GM19240 (cell line): ENCODE measurements around the gene CDC42BPB.

Experiments
- DNase-seq: peaks from one replicate; pipeline ENCODE4 v3.0.0; 2011; ENCODE audit warnings: low spot score; ENCODE audit not compliant: insufficient read length

Gene CDC42BPB

DNA sequence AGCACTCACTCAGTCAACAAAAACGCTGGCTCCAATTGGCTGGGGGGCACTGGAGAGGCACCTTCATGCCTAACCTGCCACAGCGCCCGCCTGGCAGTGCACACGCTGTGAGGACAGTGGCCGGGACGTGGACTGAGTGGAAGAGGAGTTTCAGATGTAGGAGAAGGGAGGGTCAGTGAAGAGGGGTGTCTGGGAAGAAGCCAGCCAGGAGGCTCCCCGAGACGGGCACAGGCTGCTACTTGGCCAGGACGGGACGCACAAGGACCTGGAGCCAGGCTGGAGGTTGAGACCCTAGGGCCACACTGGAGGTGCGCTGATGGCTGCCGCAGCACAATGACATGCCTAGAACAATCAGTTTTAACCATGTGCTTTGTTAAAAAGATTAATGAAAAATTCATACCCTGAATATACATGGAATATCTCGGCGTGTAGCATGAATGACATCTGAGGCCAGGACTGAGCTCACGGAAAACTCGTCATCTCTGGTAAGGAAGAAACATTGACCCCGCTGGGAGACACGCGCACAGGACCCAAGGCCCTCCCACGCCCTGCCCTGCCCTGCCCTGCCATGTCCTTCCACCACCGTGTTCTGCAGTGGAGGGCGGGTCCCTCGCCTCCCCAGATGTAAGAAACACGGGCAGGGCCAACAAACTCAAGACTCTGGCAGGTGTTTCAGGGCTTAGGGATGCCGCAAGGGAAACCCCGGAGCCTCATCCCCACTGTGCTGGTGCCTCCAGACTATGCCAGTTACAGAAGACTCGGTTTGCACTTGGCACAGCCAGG lies 109.8 kb downstream of the CDC42BPB start:
- DNase-seq: no peak

DNA sequence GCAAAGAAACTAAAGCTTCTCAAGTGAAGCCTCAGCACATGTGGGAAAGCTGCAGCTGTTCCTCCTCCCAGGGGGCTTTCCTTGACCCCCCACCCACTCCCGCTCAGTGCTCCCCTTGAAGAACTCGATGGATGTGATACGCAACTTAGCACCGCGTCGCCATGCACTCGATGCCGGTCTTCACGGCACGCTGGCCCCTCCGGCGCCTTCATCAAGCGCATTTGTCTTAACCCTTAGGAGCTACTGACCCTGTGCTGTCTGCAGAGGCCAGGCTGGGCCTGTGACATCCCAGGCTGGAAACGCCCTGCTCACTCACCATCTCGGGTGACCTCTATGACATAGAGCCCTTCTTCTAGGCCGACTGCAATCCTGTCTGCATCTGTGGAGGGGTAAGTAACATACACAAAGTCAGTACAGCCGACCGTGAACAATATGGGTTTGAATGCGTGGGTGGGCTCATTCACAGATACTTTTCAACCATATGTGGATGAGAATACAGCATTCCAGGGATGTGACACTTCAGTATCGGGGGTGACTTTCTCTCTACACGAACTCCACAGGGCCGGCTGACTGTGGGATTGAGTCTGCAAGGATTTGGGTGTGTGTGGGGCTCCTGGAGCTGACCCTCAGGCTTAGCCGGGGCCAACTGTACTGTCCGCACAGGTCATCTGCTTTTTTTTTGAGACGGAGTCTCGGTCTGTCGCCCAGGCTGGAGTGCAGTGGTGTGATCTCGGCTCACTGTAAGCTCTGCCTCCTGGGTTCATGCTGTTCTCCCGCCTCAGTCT lies 111.8 kb downstream of the CDC42BPB start:
- DNase-seq: no peak

DNA sequence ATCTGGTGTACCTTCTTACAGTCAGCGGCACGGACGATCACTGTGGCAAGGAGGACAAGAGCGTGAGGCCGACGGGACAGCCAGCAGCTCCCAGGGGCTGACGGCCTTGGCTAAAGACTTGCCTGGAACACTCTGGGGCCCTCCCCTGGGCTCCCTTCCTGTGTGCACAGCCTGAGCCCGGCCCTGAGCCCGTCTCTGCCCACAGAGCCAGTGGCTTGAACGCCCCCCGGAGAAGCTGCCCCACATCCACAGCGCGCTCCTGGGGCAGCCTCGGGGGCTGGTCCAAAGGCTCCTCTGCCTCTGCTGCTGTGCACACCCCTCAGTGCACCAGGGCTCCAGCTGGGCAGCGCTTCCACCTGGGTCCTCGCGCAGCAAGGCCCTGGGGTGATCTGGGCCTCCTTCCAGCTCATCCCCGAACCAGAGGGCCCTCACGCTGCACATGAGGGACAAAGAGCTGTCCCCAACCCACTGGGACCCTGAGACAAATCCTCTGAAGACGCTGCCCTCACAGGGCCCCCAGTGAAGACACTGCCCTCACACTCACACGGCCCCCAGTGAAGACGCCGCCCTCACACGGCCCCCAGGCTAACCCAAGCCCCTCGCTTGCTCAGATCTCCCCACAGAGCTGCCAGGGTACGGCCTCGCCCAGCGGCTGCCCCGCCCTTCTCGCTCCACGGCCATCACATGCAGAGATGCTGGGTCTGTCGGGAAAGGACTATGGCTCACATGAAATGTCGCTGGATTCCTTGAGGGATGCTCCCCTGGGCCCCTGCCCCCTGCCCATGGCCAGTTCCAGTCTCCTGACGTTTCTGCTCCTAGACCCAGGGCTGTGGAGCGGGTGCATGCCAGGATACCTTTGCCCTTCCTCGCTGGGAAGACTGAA lies 112.7 kb downstream of the CDC42BPB start:
- no peak for DNase-seq

DNA sequence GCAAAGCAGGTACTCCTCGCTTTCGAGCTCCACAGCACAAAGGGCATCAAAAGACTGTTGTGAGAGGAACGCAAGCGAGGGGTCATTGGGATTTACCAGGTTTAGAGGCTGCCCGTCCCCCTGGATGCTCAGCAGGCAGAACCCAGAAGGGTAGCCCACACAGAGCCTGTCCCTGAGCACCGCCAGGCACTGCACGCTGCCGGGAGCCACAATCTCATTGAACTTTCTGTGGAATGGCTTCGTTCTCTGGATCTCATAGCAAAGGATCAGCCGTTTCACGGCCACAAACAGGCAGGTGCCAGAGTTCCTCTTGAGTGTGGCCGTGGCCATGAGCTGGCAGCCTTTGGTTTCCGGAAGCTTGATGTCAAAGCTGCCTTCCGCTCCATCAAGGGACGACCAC lies 113.4 kb downstream of the CDC42BPB start:
- no peak for DNase-seq

- no peak for DNase-seq
Measured at GRCh38 chr14:102943454-102943853, 113.9 kb downstream of the CDC42BPB start.

DNA sequence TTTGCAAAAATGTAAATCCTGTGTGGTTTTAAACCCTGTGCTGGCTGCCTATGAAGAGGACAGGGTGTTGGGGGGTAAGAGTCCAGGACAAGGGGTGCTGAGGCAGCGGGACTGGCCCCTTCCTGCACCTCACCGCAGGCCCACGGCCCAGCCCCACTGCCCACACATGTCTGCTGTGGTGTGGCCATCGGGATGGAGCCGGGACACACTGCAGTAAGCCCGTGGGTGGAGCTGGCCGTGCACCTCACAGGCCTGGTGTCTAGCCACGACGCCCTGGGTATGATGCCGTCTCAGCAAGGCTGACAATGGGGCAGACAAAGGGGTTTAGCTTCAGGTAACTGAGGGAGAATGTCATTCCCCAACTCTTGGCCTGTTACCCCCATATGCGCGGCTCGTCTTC lies 115.3 kb downstream of the CDC42BPB start:
- DNase-seq: no peak

DNA sequence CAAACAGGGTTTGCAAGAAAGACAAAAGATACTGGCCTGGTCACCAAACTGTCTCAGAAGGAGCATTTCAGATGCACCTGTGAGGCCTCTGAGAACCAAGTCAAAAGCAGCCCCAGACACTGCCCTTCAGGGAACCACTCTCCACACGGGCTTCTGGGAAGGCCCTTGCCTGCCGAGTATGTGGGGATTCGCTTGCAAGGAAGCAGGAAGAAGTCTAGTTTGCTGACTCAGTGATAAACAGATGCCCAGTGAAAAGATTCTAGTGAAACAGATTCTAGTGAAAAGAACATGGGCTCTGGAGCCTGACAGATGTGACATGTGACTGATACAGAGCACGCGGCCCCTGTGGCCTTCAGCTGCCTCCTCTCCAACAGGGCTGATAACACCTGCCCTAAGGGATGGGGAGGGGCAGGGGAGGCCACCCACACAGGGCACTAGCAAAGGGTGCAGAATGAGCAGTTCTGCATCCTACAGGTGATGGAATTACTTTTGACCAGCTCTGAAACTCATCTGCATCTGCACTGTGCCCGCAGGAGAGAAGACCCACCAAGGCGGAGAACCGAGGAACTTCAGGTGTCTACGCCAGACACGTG lies 115.8 kb downstream of the CDC42BPB start:
- no peak for DNase-seq

DNA sequence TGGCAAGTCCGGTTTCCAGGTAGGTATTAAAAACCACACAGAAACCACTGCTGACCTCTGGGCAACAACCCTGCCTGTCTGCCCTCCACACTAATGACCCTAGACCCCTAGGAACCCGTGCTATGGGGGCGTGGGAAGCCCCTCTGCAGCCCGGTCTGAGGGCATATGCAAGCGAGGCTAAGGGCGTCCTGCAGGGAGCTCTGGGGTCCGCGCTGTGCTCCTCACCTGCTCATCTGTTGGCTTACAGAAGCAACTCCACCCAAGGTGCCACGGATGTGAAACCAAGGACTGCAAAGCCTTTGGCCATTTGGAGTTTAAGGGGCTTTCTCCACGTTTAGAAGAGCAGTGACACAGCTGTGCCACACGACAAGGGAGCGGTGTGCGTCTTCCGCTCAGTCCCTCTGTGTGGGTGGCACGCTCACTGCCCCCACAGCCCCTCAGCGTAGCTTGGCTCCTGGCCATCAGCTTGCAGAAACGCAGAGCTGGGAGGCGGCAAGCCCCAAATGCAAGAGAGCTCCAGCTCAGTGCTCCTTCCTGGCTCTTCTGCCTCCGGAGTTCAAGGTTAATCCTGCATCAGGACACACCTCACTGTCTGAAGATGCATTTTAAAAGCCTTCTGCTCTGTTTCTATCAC lies 116.5 kb downstream of the CDC42BPB start:
- no peak for DNase-seq

- no peak for DNase-seq
Measured at GRCh38 chr14:102939820-102940561, 117.4 kb downstream of the CDC42BPB start.

GRCh38 chr14:102939329-102939728 lies 118.0 kb downstream of the CDC42BPB start:
- DNase-seq: no peak

- DNase-seq: no peak
Measured at GRCh38 chr14:102938191-102938590, 119.2 kb downstream of the CDC42BPB start.

DNA sequence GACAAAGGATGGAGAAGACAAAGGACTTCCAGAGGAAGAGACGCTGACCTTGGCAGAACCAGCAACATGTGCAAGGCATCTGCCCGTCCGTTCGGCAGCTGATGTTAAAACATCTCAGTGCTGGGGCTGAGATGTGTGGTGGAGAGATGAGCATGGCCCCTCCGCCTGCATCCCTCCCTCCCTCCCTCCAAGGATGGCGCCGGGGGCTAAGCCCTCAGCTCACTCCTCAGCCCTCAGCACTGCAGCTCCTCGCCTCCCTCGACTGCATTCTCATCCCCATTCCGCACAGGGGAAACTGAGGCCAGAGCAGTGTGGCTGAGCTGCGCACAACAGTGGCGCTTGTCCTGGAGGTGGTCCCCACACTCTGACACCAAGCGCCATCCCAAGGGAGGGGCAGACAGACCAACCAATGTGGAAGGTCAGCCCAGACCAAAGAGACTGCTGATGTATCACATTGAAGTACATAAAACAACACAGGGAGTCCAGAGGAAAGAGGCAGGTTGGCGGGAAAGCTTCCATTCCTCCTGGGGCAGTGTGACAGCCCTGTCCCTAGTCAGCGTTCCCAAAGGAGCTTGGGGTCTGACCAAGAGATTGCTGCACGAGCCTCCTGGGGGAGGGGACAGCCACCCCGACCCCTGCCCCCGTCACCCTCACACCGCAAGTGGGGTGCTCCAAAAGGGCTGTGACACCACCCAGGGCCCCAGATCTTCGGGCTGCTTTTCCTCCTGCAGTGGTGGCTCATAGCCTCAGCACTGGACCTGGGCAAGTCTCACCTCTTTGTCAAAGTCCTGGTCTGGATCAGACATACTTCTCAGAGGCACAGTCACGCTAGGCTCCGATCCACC lies 119.8 kb downstream of the CDC42BPB start:
- DNase-seq: no peak

DNA sequence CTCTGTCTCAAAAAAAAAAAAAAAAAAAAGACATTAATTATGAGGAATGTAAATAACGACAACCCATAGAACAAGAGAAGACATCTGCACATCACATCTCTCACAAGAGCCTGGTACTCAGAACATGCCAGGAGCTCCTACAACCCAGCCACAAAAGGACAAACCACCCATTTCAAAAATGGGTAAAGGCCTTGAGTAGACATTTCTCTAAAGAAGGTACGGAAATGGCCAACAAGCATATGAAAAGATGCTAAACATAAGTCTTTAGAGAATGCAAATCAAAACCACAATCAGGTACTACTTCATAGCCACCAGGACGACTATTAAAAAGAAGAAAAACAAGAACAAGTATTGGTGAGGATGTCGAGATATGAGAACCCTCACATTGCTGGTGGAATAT lies 121.6 kb downstream of the CDC42BPB start:
- DNase-seq: no peak

GRCh38 chr14:102933618-102934231 lies 123.6 kb downstream of the CDC42BPB start:
- DNase-seq: no peak

- DNase-seq: no peak
Measured at GRCh38 chr14:102932484-102933248, 124.7 kb downstream of the CDC42BPB start.

GRCh38 chr14:102931580-102932285 lies 125.6 kb downstream of the CDC42BPB start:
- no peak for DNase-seq
